Measurements from ENCODE around the gene FUT9. TPM values are rescaled to one million over a fixed set of nuclear protein-coding genes. Genes with fewer than 3 reads are reported as not detected.

The FUT9 gene
- total and polyA plus RNA-seq, 2 of the 8 experiments (the other 6 are each of a cell fraction or from before 2014, with no cell fraction given): 0.85 to 4.9 TPM

DNA sequence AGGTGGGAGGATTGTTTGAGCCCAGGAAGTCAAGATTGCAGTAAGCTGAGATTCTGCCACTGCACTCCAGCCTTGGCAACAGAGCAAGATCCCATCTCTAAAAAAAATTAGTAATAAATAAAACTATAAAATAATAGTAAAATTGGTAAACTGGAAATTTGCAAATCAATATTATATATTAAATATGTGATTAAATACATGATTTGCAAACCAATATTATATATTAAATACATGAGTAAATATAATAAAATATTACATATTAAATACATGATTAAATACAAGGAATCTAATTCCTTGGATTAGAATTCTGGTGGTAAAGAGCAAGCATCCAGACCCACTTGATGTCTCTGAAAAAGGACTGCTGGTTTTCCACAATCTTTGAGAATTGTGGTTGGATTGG, 35.8 kb downstream of the FUT9 start:
- no peak overlapping the region for H3K4me2 ChIP-seq (ENCODE audit: insufficient read depth in 1 of 2, low read depth in 2 of 2, low read length in 2 of 2)
- no peaks in the 10 kb centered on the region for H3K27me3 ChIP-seq (replicated peaks in 1 of 4; ENCODE audit: control insufficient read depth in 3 of 4, extremely low read depth in 1 of 4, insufficient read depth in 3 of 4, low read length in 3 of 4)
- H3K4me1 ChIP-seq (replicated peaks in 1 of 4; ENCODE audit: control insufficient read depth in 3 of 4, insufficient read depth in 4 of 4, low read length in 3 of 4): peaks cover 0 to 3% (median 0%) of the 10 kb centered on the region in 4 experiments; a peak in 2 of 7 replicates
- H3K79me2 ChIP-seq (ENCODE audit: control insufficient read depth in 1 of 2, insufficient read depth in 2 of 2, low read length in 2 of 2): no peaks in the 10 kb centered on the region
- H4K91ac ChIP-seq (replicated peaks; ENCODE audit: insufficient read length, low read length): no peak overlapping the region
- H2AFZ ChIP-seq (ENCODE audit: low read length): no peak overlapping the region
- no peak overlapping the region for H2BK15ac ChIP-seq (ENCODE audit: low read length)
- no peak overlapping the region for H3K27ac ChIP-seq (ENCODE audit: low read depth, low read length)
- no peak overlapping the region for H2BK5ac ChIP-seq (ENCODE audit: low read depth, low read length)
- no peak overlapping the region for H2BK20ac ChIP-seq (ENCODE audit: low read length)
- DNase-seq (ENCODE audit: low read depth in 1 of 2, low spot score in 2 of 2): no peak
- ChIA-PET POLR2A (ENCODE audit: partially characterized antibody) (no interaction called here), CTCF (ENCODE audit: partially characterized antibody) (no interaction called here)
- H3K9ac ChIP-seq (replicated peaks in 1 of 4; ENCODE audit: extremely low read depth in 1 of 4, low read depth in 3 of 4, low read length in 3 of 4): no peak overlapping the region
- no peak overlapping the region for H3K4ac ChIP-seq (replicated peaks; ENCODE audit: insufficient read length, low read depth, low read length)
- no peak overlapping the region for H4K5ac ChIP-seq (ENCODE audit: insufficient read length, low read depth, low read length)
- H3K14ac ChIP-seq (ENCODE audit: insufficient read length): no peak overlapping the region
- H4K8ac ChIP-seq (ENCODE audit: extremely low read depth, insufficient read depth, low read length): no peak overlapping the region
- no peak overlapping the region for H3K18ac ChIP-seq (ENCODE audit: extremely low read depth, low read length)
- no peaks in the 10 kb centered on the region for H3K79me1 ChIP-seq (ENCODE audit: low read depth, low read length)
- H2BK12ac ChIP-seq (ENCODE audit: low read depth, low read length): no peak overlapping the region
- H3K4me3 ChIP-seq (ENCODE audit: extremely low read depth in 1 of 4, insufficient read depth in 2 of 4, low read depth in 3 of 4, low read length in 4 of 4): no peak overlapping the region
- FAIRE-seq: no peak
- no peak overlapping the region for H2BK120ac ChIP-seq (replicated peaks; ENCODE audit: low read depth, low read length)
- no peaks in the 10 kb centered on the region for H4K20me1 ChIP-seq (replicated peaks in 1 of 2; ENCODE audit: control insufficient read depth in 1 of 2, insufficient read depth in 2 of 2, low read length in 2 of 2)
- no peak overlapping the region for H3K56ac ChIP-seq (replicated peaks; ENCODE audit: insufficient read length, low read depth, low read length)
- no peaks in the 10 kb centered on the region for H3K36me3 ChIP-seq (ENCODE audit: control insufficient read depth in 2 of 4, insufficient read depth in 4 of 4, low read length in 3 of 4)
- H3K23ac ChIP-seq (ENCODE audit: insufficient read length): no peak overlapping the region
- no peaks in the 10 kb centered on the region for H3K23me2 ChIP-seq (ENCODE audit: low read depth, low read length)
- H2AK5ac ChIP-seq (ENCODE audit: low read depth, low read length): no peak overlapping the region
- H3K9me3 ChIP-seq (ENCODE audit: insufficient read depth in 2 of 2, low read depth in 1 of 2, low read length in 1 of 2): no peaks in the 10 kb centered on the region
- TF ChIP-seq TCF12 (IDR thresholded peaks at IDR 0.05; ENCODE audit: low read depth, low read length): no peak
- TF ChIP-seq, protein P1, sequence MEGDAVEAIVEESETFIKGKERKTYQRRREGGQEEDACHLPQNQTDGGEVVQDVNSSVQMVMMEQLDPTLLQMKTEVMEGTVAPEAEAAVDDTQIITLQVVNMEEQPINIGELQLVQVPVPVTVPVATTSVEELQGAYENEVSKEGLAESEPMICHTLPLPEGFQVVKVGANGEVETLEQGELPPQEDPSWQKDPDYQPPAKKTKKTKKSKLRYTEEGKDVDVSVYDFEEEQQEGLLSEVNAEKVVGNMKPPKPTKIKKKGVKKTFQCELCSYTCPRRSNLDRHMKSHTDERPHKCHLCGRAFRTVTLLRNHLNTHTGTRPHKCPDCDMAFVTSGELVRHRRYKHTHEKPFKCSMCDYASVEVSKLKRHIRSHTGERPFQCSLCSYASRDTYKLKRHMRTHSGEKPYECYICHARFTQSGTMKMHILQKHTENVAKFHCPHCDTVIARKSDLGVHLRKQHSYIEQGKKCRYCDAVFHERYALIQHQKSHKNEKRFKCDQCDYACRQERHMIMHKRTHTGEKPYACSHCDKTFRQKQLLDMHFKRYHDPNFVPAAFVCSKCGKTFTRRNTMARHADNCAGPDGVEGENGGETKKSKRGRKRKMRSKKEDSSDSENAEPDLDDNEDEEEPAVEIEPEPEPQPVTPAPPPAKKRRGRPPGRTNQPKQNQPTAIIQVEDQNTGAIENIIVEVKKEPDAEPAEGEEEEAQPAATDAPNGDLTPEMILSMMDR (IDR thresholded peaks at IDR 0.05; ENCODE audit: control extremely low read depth in 1 of 3, insufficient read depth in 1 of 3, low read depth in 1 of 3, low read length in 3 of 3): no peak
- no peak for TF ChIP-seq GABPA (IDR thresholded peaks at IDR 0.05; ENCODE audit: borderline replicate concordance, insufficient read depth, low read length)
- no peak for TF ChIP-seq JUND (IDR thresholded peaks at IDR 0.05; ENCODE audit: low read length)
- no peak for TF ChIP-seq EZH2 (IDR thresholded peaks at IDR 0.05; ENCODE audit: low read depth, low read length, severe bottlenecking)
- TF ChIP-seq POLR2A (IDR thresholded peaks at IDR 0.05; ENCODE audit: control extremely low read depth in 1 of 2, low read depth in 2 of 2, low read length in 2 of 2): no peak
- no peak for TF ChIP-seq JUN (IDR thresholded peaks at IDR 0.05; ENCODE audit: low read depth, low read length)
- no peak for TF ChIP-seq ZNF274 (IDR thresholded peaks at IDR 0.05; ENCODE audit: borderline replicate concordance, extremely low read depth, low read length)
- no peak for TF ChIP-seq CBX8 (IDR thresholded peaks at IDR 0.05; ENCODE audit: borderline replicate concordance, low read depth, low read length)
- TF ChIP-seq YY1 (IDR thresholded peaks at IDR 0.05; ENCODE audit: low read depth, low read length): no peak
